Measurements from ENCODE around the gene POFUT2.

Gene POFUT2

DNA sequence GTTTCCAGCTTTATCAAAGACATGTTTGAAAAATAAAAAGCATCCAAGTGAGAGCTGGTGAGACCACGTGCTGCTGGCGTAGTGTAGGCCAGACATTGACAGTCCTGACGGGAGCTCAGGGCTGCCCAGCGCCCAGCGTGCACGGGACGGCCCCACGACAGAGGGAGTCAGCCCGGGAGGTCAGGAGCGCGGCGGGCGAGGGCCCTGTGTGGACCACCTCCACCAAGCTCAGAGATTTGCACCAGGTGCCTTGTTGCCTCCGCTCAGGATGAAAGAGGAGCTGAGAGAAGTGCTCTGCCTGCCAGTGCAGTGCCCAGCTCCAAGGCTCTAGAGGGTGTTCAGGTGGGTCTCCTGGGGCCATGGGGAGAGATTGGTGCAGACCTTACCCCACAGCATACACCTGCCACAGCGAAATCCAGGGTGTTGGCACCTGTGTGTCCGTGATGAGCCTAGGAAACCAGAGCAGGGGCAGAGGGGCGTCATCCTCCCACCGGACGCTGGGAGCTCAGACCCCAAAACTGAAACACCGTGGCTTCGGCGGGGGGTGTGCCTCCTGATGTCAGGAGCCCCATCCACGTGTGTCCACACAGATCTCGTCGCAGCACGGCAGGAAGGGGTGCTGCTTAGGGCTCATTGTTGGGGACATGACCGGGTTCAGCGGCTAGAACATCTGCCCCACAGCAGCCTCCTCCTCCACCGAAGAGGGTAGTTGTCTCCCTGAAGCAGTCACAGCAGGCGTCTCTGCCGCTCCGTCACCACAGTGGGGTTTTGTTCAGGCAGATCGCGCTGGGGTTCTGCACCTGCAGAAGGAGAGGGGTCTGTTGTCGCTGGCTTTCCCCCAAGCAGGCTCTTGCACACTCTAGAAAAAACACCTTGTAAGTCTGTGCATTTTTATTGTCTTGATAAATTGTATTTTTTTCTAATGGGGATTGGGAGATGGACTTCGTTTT is 64.2 kb downstream of the POFUT2 start:
- DNase-seq (ENCODE audit: low read depth in 2 of 2): no peak

DNA sequence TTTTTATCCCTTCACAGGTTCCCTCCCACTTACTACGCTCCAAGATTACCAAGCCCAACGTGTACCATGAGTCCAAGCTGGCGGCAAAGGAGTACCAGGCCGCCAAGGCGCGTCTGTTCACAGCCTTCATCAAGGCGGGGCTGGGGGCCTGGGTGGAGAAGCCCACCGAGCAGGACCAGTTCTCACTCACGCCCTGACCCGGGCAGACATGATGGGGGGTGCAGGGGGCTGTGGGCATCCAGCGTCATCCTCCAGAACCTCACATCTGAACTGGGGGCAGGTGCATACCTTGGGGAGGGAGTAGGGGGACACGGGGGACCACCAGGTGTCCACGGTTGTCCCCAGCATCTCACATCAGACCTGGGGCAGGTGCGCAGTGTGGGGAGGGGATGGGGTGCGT is 65.7 kb downstream of the POFUT2 start:
- no peak for DNase-seq (ENCODE audit: low read depth in 2 of 2)

DNA sequence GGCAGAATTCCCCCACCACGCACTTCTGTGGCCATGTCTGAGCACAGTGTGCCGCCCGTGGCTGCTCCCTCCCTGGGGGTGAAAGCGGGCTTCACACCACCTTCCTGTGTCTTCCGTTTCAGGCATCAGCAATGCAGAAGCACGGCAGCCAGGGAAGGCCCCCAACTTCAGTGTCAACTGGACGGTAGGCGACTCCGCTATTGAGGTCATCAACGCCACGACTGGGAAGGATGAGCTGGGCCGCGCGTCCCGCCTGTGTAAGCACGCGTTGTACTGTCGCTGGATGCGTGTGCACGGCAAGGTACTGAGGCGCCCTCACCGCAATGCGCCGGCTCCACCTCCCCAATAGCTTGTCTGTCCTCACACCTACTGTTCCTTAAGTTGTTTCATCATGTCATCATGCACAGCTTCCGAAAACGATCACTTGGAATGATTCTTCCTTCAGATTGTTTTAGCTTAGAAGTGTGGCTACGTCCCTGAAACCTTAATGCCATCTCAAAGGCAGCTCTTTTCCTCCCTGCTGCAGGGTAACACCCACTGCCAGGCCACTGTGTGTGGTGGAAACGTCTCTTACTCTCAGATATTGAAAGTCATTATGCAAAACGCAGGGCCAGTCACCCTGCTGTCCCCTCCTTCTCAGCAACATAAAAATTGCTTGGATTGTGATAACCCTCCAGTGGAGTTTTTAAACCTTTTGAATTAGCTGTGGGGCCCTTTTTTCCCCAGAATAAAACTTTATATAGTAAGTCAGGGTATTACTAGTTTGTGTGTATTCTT is 66.8 kb downstream of the POFUT2 start:
- no peak for DNase-seq (ENCODE audit: low read depth in 2 of 2)

DNA sequence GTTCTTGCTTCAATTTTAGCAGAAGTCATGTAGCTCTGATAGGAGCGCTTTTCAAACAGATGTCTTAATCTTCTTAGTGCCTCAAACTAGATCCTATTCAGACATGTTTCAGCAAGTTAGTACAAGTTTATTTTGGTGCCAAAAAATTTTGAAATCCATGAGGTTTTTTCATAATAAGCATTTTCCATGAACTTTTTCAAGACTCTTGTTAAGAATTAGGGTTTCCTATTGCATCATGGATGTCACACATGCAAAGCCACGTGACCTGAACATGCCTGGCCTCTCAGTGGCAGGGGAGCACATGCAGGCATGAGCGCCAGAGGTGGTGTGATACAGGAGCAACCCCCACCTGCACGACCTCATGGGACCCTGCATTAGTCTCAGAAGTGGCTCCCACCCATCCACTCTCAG is 67.6 kb downstream of the POFUT2 start:
- no peak for DNase-seq (ENCODE audit: low read depth in 2 of 2)

DNA sequence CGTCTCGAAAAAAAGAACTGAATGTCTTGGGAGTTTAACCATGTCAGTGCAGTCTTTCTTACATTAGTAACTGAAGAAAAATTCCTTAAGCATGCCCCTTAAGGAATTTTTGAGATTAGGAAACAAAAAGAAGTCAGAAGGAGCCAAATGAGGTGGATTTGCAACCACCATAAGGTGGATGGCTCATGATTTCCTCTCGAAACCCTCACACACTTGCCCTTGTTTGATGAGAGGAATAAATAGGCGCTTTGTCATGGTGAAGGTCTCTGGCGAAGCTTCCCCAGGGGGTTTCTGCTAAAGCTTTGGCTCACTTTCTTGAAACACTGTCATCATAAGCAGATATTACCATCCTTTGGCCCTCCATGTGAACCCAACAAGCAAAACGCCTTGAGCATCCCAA is 68.2 kb downstream of the POFUT2 start:
- DNase-seq (ENCODE audit: low read depth in 2 of 2): no peak

DNA sequence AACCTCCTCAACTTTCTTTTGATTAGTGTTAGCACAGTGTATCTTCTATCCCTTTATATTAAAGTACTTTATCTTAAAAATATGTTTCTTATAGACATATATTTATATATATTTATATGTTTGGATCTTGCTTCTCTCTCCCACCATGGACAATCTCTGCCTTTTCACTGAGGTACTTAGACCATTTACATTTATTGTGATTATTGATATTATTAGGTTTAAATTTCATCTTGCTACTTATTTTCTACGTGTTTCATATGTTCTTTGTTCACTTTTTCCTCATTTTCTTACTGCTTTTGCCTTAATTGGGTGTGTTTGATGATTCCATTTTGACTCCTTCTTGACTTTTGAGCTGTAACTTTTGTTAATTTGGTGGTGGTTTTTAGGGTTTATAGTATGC is 70.7 kb downstream of the POFUT2 start:
- DNase-seq (ENCODE audit: low read depth in 2 of 2): no peak

DNA sequence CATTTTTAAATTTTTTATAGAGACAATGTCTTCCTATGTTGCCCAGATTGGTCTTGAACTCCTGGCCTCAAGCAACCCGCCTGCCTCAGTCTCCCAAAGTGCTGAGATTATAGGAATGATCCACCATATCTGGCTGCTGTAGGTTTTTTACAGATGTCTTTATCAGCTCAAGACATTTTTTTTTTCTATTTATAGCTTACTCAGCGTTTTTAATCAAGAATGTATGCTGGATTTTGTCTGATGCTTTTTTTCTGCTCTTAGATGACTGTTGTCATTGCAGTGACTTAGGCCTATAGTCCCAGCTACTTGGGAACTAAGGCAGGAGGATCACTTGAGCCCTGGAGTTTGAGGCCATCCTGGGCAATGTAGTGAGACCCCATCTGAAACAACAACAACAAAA is 72.5 kb downstream of the POFUT2 start:
- DNase-seq (ENCODE audit: low read depth in 2 of 2): no peak
